Measurements from ENCODE around the gene SLC9A3. TPM values are rescaled to one million over a fixed set of nuclear protein-coding genes. Genes with fewer than 3 reads are reported as not detected.

SLC9A3 gene
- total RNA-seq, 1 donor from 2014 or later: 3.9 TPM

DNA sequence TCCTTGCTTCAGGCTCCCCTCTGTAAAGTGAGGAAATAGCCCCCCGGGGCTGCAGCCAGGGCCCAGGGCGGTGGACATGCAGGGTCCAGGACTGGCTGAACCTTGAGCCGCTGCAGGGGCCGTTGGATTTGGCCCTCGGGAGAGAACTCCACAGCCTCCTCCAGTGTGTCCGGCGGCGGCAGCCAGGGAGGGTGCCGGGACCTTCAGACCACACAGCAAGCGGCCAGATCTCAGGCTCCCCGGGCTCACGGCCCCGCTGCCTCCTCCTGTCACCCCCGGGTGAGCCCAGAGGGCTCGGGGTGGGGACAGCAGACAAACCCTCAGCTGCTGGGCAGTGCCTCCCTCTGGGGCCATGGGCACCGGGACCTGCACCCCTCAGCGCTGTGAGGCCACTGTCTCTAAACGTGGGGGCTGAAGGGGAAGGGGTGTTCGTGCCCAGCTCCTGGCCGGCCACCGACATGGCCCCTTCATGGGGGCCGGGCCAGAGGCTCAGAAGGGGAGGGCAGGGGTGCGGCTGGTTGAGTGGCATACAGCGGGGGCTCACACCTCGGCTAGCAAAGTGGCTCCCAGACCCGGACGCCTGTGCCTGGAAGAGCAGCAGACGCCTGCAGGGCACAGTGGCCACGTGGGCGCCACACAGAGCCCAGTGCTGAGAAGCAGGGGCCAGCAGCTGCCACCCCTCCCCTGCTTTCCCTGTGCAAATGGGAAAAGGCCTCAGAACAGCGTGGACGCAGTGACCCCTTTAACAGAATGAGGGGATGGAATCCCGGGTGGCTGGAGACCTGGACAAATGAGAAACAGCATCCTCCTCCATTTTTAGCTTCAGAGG lies 19.7 kb downstream of the SLC9A3 start:
- intact Hi-C loops (cut with DNase I): no loop called here
- no peak overlapping the region for H3K27ac ChIP-seq
- no peak for DNase-seq (ENCODE audit: extremely low spot score in 2 of 2)
- no peaks in the 10 kb centered on the region for H3K27me3 ChIP-seq
- TF ChIP-seq, protein P1, sequence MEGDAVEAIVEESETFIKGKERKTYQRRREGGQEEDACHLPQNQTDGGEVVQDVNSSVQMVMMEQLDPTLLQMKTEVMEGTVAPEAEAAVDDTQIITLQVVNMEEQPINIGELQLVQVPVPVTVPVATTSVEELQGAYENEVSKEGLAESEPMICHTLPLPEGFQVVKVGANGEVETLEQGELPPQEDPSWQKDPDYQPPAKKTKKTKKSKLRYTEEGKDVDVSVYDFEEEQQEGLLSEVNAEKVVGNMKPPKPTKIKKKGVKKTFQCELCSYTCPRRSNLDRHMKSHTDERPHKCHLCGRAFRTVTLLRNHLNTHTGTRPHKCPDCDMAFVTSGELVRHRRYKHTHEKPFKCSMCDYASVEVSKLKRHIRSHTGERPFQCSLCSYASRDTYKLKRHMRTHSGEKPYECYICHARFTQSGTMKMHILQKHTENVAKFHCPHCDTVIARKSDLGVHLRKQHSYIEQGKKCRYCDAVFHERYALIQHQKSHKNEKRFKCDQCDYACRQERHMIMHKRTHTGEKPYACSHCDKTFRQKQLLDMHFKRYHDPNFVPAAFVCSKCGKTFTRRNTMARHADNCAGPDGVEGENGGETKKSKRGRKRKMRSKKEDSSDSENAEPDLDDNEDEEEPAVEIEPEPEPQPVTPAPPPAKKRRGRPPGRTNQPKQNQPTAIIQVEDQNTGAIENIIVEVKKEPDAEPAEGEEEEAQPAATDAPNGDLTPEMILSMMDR (IDR thresholded peaks at IDR 0.05): no peak
- TF ChIP-seq POLR2A (IDR thresholded peaks at IDR 0.05) (no peak), POLR2AphosphoS5 (IDR thresholded peaks at IDR 0.05; ENCODE audit: insufficient read depth in 1 of 2, low read depth in 1 of 2) (no peak)
- H3K4me1 ChIP-seq: peaks cover 17% of the 10 kb centered on the region
- no peak overlapping the region for H3K4me3 ChIP-seq
- no peaks in the 10 kb centered on the region for H3K9me3 ChIP-seq
- H3K36me3 ChIP-seq: no peaks in the 10 kb centered on the region

DNA sequence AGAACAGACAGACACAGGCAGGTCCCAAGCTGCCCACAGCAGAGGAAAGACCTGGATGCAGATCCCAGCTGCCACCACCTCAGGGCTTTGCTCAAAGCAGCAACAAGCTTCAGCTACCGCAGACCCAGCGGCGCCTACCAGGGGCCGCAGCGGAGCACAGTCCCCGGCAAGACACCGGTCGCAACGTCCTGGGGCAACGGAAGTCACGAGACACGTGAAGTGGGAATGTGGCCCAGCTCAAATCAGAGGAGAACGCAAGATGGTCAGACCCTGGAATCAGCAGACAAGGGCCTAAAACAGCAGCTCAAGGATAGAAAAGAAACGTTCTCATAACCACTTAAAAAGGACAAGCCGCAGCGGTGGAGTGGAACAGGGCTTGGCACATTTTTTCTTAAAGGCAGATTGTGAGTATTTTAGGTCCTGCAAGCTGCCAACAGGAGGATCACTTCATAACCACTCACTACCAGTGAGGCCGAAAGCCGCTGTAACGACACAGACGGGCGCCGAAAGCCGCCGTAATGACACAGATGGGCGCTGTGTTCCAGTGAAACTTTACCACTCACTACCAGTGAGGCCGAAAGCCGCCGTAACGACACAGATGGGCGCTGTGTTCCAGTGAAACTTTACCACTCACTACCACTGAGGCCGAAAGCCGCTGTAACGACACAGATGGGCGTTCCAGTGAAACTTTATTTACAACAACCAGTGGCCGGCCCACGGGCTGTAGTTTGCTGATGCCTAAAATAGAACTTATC lies 21.7 kb downstream of the SLC9A3 start:
- H3K4me1 ChIP-seq: peaks cover 17% of the 10 kb centered on the region
- DNase-seq (ENCODE audit: extremely low spot score in 2 of 2): no peak
- H3K4me3 ChIP-seq: no peak overlapping the region
- no peaks in the 10 kb centered on the region for H3K36me3 ChIP-seq
- no peaks in the 10 kb centered on the region for H3K9me3 ChIP-seq
- TF ChIP-seq POLR2A (IDR thresholded peaks at IDR 0.05): no peak
- no peak for TF ChIP-seq POLR2AphosphoS5 (IDR thresholded peaks at IDR 0.05; ENCODE audit: insufficient read depth in 1 of 2, low read depth in 1 of 2)
- TF ChIP-seq, protein P1 (IDR thresholded peaks at IDR 0.05): no peak
- H3K27me3 ChIP-seq: no peaks in the 10 kb centered on the region
- intact Hi-C loops (cut with DNase I): no loop called here
- H3K27ac ChIP-seq: no peak overlapping the region

DNA sequence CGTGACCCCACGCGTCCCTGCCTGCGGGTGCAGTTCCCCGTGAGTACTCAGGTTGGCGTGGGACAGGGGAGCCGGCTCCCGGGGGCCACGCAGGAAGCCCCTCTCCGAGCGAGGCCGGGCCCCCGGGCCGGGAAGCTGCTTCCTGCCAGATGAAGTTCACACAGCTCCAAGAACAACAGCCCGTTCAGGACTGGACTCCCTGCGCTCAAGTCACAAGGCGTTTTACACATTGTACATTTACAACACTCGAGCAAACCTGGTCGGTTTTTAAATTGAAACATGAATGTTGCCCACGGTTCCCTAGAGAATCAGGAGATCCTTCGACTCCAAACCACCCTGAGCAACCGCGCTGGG lies 22.4 kb downstream of the SLC9A3 start:
- H3K4me3 ChIP-seq: no peak overlapping the region
- intact Hi-C loops (cut with DNase I): no loop called here
- no peaks in the 10 kb centered on the region for H3K36me3 ChIP-seq
- no peak for DNase-seq (ENCODE audit: extremely low spot score in 2 of 2)
- H3K4me1 ChIP-seq: peaks cover 17% of the 10 kb centered on the region
- H3K27me3 ChIP-seq: no peaks in the 10 kb centered on the region
- TF ChIP-seq, protein P1 (IDR thresholded peaks at IDR 0.05): no peak
- TF ChIP-seq POLR2AphosphoS5 (IDR thresholded peaks at IDR 0.05; ENCODE audit: insufficient read depth in 1 of 2, low read depth in 1 of 2) (no peak), POLR2A (IDR thresholded peaks at IDR 0.05) (no peak)
- H3K27ac ChIP-seq: no peak overlapping the region
- no peaks in the 10 kb centered on the region for H3K9me3 ChIP-seq

DNA sequence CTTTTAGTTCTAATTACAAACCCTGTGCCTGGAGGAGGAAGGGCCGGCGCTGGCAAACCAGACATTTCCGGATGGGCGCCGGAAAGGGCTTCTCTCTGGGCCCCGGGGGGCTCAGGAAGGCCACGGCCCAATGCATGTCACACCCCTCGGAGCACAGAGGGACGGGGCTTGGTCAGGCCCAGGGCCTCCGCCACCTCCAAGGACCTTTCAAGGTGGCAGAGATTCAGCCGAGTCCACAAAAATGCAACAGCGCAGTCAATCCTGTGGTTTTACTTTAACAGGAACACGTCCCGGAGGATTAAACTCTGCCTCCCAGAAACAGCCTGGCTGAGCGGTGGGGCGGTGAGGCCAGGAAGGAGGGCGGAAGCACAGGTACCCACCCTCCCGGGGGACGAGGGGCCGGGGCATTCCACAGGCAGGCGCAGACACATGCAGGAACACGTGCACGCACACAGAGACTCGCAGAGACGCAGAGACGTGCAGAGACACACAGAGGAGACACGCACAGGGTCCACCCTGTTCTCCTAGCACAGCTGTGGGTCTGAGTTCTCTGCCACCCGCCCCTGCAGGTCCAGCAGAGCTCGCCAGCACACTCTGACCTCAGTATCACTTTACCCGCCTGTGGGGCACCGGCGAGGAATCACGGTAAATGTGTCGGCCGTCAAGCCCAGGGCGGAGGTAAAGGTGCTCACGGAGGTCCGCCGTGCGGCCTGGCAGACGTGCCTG lies 23.0 kb downstream of the SLC9A3 start:
- Histone ChIP-seq H3K27ac (no peak overlapping the region), H3K9me3 (no peaks in the 10 kb centered on the region), H3K36me3 (no peaks in the 10 kb centered on the region), H3K4me3 (no peak overlapping the region), H3K27me3 (no peaks in the 10 kb centered on the region), H3K4me1 (peaks cover 16% of the 10 kb centered on the region)
- TF ChIP-seq, protein P1 (IDR thresholded peaks at IDR 0.05): no peak
- intact Hi-C loops (cut with DNase I): no loop called here
- no peak for DNase-seq (ENCODE audit: extremely low spot score in 2 of 2)
